GM21737 (cell line): ENCODE measurements around the gene GNMT.
A peak's percentile ranks its signal among the peaks of the same experiment; 100 is the strongest.
"Not testable (repeated sequence)": the region's sequence is repeated elsewhere in the genome, so short reads cannot be mapped to it uniquely, and the experiment has no call there.

Source experiments
- ATAC-seq: cut with Tn5 transposase; IDR thresholded peaks from one replicate; pipeline ENCODE4 v1.9.1; 2021; ENCODE audit warnings: mild to moderate bottlenecking, moderate library complexity; ENCODE audit not compliant: unreplicated experiment

Gene GNMT

DNA sequence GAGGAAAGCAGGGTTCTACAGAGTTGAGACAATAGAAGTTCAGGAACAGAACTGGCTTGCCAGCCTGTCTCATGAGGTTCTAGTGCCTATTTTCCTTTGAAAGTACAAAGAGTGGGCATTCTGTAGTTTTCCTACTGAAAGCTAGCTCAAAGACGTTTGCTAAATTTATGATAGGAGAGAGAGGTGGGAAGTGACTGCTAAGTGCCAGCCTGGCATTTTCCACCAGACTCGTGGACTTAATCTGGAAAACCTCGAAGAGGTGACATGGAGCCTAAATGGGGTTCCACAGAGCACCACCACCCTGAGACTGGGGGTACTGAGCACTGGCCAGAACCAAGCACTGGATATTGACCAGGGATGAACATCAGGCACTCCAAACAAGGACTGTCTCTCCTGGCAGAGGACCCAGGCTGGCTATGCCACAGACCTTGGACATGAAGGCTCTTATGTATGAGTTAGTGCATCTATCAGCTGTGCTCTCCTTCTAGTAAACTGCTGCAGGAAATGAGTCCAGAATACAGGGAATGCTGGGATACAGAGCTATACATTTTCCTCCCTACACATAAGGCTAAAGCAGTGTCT lies 11.3 kb downstream of the GNMT start:
- no peak for ATAC-seq

DNA sequence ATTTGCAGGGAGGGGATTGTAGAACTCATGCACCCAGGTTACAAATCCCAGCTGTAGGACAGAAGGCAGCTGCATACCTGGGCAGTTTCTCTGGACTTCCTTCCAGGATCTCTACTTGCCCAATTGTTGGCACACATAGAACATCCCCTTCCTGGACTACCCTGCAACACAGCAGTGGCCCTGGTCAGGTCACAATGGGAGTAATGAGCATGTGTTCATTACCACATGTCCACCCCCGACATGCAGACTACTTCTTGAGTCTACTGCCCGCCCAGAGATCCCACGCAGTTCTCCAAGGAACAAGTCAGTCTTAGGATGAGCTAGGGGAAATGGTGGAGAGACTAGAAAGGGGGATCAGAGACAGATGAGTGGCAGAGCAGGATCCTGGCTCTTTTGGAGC lies 13.4 kb downstream of the GNMT start:
- ATAC-seq = no peak

DNA sequence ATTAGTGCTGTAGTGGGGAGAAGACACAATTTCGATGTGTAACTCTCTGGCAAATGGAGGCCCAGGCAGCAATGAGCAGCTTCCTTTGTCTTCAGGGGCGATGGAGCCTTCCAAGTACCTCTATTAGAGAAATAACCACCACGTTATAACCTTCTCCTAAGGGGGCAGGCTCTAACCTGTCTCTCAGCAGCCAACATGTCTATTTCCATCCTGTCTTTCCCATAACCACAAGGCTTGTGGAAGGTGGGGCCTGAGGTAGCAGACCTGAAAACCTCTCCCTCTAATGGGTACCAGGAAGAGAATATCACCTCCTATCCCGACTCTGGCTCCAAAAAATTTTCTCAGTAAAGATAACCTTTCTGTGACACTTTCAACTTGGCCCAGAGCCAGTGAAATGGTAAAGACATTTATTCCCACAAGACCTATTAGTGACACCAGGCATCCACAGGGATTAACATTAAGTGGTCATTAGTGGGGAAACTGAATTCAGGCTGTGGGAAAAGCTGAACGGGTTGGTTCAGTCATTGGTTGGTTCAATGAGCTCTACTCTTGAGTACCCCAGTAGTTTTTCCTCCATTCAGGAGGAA lies 14.5 kb downstream of the GNMT start:
- no peak for ATAC-seq

DNA sequence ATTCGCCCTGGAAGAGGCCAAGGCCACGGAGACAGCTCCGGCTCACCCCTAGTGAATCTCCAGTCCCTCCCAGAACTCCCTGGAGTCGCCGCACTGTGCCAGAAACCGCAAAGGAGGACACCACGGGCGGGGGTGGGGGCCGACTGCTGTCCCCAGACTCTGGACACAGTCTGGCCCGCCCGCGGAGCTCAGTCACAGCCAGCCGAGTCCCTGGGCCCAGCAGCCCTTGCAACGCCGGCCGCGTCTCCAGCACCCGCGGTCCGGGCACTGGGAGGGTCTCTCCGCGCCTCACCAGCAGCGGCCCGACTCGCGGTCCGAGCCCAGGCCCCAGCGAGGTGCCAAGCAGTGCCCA lies 17.9 kb downstream of the GNMT start:
- peak; percentile 4 for ATAC-seq

DNA sequence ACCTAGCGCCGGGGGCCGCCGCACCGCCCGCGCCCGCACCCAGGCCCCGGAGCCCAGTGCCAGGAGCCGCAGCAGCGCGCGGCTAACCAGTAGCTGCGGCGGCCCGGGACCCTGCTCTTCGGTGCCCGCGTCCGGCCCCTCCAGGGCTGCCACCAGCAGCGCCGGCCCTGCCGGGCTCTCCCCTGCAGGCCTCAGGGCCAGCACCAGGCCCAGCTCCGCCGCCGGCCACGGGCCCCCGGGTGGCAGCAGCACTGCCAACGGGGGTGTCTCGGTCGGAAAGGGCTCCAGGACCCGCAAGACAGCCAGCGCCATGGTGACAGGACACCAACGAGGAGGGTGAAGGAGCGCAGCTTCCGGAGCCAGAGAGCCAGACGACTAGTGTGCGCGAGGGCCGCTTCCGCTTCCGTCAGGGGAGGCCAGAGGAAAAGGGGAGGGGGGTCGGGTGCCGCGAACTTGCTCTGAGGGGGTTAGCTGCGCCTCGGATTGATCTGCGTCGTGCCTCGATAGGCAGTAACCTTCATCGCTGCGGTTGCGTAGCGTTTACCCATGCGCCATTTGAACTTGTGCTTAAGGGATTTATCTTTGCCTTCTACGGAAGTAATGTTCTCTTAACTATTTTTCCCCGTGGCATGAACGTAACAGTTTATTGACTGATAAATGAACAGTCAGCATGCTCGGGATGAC lies 18.4 kb downstream of the GNMT start, which contains the start of gene PEX6:
Gene PEX6, minus strand, starts transcription at position 343 of the 684 bp plus-strand sequence. Its CDS starts 31 bp downstream, at position 312.
- ATAC-seq = peak; percentile 94

DNA sequence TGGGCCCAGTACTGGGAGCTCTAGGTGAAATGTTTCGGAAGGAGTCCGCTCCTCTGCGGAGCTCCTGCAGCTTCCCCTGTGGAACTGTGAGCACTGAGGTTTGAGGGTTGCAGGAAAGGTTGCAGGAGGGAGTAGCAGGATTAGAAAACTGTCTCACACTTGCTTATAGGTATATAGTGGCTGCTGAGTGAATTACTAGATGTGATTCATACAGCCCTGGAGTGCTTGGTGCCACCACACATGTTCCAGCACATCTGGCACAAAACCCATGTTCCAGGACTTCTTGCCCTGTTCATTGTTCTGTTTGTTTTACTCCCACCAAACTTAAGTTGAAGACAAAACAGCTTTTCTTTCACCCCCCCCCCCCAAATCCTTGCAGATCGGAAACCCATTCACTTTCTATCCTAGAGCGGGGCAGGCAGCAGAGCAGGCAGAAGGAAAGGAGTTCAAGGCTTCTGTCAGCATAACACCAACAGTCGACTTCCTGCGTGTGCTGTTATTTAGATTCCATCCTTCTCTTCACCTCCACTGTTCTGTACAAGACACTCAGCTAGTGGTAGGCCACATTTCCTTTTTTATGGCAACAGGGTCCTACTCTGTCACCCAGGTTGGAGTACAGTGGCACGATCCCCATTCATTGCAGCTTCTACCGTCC lies 19.1 kb downstream of the GNMT start:
- no peak for ATAC-seq

DNA sequence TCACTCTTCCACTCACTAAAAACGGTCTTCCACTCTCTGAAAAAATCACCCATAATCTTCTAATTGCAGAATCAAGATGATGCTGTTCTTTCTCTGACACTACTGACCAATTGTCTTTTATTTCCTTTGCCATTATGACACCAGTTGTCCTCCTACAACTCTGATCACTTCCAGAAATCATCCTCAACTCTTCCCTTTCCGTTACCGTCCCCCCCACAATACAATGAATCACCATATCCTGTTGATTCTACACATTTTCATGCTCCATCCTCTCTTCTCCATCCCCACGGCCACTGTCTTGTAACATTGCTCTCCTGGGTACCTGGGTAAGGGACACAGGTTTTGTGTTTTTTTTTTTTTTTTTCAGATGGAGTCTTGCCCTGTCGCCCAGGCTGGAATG lies 21.3 kb downstream of the GNMT start:
- no peak for ATAC-seq

DNA sequence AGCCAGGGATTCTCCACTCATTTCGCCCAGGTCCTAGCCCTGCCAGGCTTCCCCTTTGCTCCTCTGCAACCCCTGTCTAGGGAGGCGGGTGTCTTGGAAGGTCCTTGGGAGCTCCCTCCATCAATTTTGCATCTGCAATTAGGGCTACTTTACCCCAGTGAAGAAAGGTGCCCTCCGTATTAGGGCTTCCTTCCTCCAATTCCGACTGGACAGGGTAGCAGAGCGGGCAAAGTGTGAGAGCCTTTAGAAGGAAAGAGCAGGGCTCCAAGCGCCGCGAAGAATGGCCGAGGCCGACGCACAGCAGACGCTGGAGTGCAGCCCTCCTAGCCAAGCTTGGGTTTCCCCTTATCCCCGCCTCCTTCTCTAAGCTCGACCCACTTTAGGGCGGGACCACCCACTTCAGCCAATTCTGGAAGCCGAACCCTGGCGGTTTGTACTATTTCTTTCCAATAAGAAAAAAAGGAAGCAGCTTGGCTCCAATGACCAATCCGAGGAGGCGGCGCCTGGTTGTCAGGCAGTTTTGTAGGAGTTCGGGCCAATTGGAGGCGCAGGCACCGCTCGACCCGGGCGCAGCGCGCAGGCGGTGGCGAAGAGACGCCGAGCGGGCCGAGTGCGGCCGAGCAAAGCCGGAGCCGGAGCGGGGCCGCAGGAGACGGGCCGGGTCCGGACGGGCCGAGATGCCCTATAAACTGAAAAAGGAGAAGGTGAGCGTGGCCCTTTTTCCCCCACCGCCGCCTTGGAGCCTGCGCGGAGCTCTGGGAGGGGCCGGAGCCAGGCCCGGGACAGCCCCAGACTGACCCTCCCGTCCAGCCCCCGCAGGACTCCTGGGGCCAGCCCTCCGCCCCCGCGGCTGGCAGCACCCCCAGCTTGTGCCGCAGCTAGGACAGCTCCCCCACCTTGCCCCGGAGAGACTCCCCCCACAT lies 23.7 kb downstream of the GNMT start, which contains the start of gene PPP2R5D:
Gene PPP2R5D, plus strand, starts transcription at position 570 of the 923 bp plus-strand sequence. Its CDS starts 108 bp downstream, at position 678.
- peak; percentile 94 for ATAC-seq

DNA sequence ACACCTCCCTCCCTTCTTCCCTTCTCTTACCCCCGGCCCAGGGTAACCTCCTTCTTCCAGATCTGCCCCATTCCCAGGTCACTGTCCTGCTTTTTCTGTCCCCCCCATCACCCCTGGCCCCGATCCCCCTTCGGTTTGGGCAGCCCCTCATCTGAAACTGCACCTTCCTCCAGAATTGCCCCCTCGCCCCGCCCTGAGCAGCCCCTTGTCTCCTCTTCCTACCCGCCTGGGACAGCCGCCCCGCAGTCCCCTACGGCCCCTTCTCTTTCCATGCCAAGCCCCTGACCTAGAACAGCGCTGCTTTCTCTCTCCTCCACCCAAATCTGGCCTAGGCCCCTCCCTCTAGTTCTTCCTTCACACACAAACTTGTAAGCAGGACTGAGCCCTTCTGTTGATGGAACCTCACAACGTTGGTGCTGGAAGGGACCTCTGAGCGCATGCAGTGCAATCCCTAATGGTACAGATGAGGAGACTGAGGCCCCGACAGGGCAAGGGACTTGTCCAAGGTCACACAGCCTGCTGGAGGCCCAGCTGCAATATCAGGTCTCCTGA lies 24.4 kb downstream of the GNMT start:
- no peak for ATAC-seq

DNA sequence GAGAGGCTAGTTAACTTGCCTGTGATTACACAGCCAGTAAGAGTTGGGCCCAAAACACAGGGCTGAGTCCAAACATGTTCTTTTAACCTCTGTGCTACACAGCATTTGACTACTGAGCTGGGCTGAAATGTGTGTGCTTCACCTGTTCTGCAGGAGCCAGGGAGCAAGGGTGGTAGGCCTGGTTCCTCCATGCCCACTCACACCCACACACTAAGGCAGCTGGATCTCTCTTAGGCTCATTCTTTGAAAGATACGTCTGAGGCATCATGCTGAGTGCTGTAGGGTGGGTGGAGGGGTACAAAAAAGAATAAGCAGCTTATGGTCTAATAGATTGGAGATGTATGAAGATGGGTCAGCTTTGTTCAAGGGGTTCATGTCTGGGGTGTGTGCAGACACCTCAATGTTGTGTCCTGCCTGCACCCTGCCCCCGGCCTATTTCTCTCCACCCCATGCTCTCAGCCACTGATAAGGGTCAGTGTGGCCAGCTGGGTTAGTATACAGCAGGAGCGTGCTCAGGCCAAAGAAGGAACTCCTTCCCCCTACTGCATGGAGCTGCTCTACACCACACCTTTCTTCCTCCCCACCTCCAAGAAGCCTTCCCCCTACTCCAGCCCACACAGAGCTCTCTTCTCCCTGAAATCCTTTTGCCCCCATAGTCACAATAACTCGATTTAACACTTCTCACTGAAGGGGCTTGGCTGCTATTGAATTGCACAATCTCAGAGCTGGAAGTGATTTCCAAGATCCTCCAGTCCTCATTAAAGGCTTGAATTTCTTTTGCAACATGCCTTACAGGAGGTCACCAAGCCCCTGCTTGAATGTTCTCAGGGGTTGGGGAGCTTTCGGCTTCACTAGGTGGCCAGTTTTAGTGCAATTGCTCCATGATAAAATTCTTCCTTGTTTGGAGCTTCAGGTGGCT lies 27.2 kb downstream of the GNMT start:
- ATAC-seq = no peak

DNA sequence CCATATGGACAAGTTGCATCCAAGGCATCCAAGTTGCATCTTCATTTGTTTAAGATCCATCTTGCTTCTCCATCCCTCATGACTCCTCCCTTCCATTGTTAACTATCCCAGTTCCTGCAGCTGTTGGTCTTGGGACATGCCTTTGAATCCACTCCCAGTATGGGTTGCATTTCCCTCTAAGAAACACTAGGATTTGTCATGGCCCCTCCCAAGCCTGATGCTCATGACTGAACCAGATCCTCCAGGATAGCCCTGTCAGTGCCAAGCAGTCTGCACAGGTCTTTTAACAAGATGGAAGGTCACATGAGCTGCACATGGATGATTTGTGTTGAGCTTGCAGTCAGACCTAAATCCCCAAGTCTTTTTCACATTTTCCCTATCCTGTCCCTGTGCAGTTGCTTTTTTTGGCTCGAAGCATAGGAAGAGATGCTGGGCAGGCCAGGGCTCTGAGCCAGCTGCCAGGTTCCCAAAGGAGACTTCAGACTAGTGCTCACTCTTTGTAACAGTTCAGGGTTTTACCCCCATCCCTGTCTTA lies 28.0 kb downstream of the GNMT start:
- no peak for ATAC-seq

DNA sequence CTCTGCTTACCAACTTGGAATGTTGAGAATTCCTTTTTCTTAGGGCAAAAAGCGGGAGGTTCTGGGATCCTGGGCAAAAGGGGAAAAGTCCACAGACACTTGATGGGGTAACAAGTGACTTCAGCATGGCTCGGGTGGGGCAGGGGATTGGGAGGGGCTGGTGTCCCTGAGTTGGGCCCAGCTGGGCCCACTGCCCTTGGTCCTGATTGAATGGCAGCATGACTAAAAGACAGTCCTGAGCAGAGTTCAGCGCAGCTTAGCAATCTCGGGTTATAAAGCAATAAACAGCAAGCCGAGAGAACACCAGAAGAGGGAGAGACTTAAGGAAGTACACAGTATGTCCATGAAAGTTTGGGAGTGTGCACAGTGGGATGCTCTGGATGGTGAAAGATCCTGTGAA lies 29.4 kb downstream of the GNMT start:
- ATAC-seq = no peak

DNA sequence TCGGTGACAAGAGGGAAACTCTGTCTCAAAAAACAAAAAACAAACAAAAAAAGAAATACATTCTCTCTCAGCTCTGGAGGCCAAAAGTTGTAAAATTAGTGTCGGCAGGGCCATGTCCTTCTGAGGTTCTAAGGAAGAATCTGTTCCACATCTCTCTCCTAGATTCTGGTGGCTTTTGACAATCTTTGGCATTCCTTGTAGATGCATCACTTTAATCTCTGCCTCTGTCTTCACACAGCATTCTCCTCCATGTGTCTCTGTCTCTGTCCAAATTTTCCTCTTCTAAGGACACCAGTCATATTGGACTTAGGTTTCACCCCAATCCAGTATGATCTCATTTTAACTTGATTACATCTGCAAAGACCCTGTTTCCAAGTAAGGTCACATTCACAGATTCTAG lies 32.9 kb downstream of the GNMT start:
- ATAC-seq = no peak

DNA sequence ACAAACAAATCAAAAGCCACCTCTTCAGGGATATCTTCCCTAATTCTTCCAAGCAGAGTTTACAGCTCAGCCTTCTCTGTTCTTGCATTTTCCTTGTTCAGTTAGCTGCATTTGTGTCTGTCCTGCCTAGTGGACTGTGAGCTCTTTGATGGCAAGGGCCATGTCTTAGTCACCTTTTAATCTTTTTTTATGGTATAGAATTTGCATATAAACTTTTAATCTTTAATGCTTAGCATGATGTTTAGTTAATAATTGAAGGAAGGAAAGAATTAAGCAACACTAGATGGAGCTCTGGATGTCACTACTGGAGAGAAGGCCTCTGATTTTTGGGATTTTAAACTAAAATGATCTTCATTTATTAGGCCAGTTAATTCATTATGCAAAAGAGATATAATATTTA lies 36.0 kb downstream of the GNMT start:
- no peak for ATAC-seq

DNA sequence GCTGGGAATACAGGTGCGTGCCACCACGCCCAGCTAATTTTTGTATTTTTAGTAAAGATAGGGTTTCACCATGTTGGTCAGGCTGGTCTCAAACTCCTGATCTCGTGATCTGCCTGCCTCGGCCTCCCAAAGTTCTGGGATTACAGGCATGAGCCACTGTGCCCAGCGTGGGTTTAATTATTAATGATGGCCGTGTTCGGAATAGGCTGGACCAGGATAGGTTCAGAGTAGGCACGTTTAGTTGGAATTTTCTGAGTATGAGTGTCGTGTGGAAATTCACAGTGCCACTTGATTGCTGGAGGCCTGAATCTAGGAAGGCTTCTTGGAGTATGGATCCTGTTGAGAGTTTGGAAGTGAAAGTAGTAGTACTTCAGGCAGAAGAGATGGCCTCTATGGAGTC lies 37.7 kb downstream of the GNMT start:
- not testable (repeated sequence) for ATAC-seq

DNA sequence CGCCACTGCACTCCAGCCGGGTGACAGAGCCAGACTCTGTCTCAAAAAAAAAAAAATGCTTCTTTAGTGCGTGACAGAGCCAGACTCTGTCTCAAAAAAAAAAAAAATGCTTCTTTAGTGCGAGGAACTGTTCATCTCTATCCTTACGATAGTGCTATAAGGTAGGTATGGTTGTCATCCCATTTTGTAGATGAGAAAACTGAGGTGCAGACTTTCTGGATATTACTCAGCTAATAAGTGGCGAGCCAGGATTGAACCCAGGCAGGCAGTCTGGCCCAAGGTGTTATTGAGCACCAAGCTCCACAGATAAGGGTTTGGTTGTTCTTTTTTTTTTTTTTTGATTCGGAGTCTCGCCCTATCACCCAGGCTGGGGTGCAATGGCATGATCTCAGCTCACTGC lies 41.3 kb downstream of the GNMT start:
- ATAC-seq = no peak

DNA sequence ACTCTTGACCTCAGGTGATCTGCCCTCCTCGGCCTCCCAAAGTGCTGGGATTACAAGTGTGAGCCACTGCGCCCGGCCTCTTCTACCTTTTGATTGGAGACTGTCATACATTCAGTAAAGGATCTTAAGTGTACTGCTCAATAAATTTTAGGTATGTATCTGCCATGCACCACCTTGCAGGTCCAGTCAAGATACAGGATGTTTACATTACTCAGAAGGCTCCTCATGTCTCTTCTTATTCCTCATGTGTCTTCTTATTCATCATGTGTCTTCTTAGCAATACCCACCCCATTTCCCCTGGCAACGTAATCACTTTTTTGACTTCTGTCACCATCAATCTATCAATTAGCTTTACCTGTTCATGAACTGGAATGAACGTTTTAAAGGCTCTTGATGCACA lies 45.3 kb downstream of the GNMT start:
- no peak for ATAC-seq

DNA sequence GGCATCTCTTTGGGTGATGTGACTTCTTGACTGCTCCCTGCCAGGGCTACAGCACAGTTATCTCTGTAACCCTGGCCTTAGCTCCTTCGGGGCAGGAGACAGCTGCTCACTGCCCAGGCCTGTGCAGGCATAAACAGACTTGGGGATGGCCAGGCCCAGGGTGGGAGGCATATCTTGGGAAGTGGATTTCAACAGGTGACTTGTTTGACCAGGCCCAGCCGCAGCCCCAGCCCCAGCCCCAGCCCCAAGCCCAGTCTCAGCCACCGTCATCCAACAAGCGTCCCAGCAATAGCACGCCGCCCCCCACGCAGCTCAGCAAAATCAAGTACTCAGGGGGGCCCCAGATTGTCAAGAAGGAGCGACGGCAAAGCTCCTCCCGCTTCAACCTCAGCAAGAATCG lies 45.7 kb downstream of the GNMT start:
- no peak for ATAC-seq

DNA sequence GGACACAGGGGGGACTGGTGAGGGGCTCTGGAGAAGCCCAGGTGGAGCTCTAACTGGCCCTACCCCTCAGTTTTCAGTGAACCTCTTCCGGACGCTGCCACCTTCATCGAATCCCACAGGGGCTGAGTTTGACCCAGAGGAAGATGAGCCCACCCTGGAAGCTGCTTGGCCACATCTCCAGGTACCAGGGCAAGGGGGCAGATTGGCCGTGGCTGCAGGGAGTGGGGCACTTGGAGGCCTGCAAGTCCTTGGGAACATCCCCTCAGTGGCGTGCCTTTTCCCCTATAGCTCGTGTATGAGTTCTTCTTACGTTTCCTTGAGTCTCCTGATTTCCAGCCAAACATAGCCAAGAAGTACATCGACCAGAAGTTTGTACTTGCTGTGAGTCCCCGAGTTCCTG lies 46.6 kb downstream of the GNMT start:
- ATAC-seq = no peak
